COR-L47 (cell line): Measurements from ENCODE around the gene GPR31.
A peak's percentile ranks its signal among the peaks of the same experiment; 100 is the strongest.
"Not testable (repeated sequence)": the region's sequence is repeated elsewhere in the genome, so short reads cannot be mapped to it uniquely, and the experiment has no call there.

ENCODE experiments used
- DNase-seq: peaks from one replicate; lab custom pipeline; 2025; lab: John Stamatoyannopoulos, UW

The GPR31 gene

DNA sequence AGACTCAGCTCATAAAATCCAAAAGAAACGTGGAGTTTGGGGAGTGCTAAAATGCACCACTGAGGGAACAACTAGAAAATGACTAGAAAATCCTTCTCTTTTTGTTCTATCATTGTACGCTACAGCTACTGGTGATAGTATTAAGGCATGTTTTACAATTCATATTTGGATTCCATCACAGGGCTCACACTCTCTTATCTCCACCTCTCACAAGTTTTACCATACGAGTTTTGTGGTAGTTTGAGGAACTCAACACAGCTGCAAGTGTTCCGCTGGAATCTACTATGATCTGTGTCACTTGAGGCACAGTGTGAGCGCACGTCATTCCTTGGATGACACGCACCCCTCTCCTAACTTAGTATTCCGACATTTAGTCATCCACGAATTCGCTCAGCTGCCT lies 9.9 kb upstream of the GPR31 start:
- DNase-seq: not testable (repeated sequence)

DNA sequence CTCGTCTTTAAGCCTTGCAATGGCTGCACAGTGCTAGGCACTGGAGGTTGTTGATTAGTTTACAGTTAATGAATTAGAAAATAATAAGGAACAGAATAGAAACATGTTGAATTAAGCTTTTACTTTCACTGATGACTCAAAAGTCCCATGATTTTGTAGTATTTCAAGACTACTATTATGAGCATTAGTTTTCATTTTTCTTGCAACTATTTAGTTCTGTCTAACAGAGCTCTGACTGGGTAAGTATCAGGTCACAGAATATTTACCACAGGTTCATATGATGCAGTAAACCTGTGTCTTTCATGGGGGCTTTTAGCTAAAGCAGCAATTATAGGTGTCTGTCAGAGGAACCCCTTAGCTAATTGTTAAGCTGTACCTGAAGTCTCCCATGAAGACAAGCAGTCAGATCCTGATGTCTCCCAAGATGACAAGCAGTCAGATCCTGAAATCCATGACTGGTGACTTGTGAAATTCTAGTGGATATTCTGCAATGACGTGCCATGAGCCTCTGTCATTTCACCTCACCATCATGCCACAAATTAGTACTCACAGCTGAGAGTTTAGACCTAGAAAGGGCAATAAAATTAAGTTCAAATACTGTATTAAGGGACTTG lies 8.2 kb upstream of the GPR31 start:
- DNase-seq: no peak

DNA sequence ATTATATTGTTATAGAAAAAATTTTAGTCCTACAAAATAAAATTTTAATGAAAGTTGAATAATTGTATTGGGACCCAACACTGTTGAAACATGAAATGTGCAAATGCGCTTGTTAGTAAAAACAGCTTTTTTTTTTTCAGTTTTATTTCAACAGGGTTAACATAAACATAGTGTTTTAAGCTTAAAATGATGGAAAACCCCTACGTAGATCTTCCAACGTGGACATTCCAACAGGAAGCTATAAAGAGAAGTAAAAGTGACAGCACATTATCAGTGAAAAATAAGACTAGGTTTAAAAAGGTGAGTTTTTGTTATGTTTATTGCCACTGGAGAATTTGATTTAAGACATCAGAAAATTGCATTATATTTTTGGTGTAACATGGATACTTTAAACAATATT lies 6.5 kb upstream of the GPR31 start:
- DNase-seq: no peak

DNA sequence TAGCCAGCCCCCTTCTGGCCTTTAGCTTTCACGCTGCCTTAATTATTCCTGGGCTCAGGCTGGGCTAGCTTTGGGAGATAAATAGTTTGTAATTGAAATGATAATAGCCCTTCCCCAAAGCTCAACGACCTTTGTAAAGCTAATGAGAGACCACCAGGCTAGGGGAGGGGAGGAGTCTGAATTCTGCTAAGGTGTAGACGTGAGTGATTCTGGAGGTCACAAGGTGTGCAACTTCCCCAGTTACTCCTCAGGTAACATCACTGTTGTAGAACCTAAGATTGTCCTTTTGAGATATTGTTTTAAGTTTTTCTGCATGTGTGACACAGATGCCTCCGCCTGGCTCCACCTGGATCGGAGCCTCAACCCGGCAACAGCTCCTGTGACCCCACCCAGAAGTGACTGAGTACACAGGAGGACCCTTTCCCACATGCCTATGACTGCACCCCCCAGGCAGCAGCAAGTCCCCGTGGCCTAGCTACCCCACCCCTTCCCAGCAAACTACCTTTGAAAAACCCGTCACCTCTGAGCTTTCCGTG lies 5.8 kb upstream of the GPR31 start:
- DNase-seq: no peak

DNA sequence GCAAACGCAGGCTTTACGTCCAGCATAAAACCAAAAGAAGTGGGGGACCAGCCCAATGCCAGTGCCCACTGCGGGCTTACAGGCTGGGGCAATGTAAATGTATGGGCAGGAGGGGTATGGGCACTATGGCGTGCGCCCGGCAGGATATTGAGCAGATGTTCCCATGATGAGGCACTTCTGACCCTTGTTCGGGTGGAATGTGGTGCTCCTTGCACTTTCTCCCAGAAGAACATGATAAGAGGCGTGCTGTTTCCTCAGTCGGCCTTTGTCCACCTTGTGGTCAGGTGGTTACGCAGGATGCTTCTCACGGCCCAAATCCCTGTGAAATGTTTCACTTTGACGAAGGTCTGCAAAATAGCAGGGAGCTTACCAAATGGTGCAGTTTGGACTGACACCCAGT lies 4.8 kb upstream of the GPR31 start:
- no peak for DNase-seq

DNA sequence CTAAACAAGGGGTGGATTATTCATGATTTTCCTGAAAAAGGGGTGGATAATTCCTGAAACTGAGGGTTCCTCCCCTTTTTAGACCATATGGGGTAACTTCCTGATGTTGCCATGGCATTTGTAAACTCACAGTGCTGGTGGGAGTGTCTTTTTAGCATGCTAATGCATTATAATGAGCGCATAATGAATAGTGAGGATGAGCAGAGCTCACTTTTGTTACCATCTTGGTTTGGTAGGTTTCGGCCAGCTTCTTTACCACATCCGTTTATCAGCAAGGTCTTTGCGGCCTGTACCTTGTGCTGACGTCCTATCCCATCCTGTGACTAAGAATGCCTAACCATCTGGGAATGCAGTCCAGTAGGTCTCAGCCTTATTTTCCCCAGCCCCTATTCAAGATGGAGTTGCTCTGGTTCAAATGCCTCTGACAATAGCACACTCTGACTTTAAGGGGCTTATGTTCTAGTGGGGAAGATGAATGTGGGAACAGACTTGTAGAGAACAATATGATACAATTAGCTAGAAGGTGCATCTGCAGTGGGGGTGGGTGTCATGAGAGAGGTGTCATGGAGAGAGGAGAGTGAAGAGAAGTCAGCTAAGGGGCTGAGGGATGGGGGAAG lies 4.2 kb upstream of the GPR31 start:
- DNase-seq: no peak

DNA sequence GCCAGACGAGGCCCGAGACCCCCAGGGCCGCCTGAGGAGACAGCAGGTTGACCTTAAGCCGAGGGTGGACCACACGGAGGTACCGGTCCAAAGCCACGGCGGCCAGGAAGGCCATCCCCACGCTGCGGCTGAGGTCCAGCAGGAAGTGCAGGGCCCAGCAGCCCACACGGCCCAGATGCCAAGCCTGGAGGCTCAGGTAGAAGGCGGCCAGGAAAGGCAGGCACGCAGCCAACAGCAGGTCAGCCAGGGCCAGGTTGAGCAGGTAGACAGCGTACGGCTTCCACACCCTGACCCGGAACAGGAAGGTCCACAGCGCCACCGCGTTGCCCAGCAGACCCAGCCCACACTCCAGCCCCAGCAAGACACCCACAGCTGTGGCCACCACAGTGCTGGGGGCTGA lies 366 bp downstream of the GPR31 start:
- DNase-seq: no peak

DNA sequence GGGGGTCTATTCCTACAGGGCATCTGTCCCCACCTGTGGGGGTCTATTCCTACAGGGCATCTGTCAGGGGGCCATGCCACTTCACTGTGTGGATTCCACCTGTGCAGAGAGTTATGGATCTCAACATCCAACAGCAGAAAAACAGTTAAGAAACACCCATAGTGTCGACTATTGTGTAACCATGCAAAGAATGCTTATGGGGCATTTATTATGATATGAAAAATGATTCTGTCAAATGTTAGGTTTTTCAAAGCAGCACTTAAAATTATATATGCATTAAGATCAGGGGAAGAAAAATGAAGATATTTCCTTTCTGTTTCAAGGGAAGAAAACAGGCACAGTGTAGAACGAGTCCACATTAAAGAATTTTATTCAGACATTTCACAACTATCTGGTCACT lies 2.9 kb downstream of the GPR31 start:
- DNase-seq: no peak

DNA sequence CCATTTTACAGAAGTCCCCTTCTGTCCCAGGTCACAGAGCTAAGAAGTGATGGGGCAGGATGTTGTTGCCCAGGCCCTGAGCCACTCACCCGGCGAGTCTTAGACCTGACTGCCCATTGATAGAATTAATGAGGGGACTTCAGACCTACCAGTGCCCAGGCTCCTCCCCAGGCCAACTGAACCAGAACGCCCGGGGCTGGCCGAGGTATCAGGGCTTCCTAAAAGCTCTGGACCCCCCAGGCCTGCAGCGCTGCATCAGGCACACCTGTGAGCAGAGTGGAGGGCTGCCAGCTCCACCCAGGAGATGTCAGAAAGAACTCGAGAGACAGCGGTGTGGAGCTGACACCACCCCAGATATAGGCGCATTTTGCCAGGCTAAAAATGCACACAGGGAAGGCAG lies 3.5 kb downstream of the GPR31 start:
- no peak for DNase-seq

DNA sequence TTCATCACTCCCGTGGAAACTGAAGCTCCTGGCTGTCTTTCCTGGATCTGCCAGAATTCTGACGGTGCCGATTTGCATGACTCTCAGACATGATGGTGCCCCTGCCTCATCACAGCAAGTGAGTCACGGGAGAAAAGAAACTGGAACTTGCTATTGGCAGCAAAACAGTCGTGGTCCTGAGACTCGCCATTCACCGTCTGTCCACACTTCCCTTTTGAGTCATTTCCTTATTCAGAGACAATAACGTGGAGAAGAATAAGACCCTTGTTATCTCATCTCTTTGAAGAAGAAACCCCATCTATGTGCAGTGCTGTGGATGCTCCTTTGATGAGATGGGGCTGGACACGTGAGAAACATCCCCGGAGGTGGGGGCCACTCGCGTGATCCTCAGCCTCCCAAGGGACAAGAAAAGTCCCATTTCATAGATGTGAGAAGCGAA lies 4.2 kb downstream of the GPR31 start:
- DNase-seq: no peak

DNA sequence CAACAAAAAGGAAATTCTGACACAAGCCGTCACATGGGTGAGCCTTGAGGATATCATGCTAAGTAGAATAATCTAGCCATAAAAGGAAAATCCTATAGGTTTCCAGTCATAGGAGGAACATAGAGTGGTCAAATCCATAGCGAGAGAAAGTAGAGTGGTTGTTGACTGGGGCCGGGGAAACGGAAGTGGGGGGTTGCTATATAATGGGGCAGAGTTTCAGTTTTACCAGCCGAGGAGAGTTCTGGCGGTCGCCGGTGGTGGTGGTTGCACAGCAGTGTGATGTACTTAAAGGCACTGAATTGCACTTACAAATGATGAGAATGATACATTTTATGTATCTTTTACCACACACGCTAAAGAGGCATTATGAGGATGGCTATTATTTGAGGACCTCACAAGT lies 4.9 kb downstream of the GPR31 start:
- no peak for DNase-seq

DNA sequence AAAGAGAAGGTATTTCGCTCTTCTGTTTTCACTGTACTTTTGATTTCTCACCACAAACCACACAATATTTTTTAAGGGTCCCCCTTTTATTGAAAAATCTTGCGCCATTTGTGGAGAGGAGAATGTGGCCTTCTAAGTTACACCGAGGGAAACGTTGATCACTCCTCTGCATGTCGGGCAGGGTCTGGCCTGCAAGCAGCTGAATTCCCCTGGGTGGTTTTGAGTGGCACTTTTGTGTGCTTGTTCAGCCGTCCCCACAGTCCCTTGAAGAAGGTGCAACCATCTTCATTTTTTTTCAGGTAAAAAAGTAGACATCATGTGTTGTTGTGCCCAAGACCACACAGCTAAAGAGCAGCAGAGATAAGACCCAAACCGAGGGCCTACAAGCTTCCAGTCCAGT lies 6.1 kb downstream of the GPR31 start:
- DNase-seq: no peak

DNA sequence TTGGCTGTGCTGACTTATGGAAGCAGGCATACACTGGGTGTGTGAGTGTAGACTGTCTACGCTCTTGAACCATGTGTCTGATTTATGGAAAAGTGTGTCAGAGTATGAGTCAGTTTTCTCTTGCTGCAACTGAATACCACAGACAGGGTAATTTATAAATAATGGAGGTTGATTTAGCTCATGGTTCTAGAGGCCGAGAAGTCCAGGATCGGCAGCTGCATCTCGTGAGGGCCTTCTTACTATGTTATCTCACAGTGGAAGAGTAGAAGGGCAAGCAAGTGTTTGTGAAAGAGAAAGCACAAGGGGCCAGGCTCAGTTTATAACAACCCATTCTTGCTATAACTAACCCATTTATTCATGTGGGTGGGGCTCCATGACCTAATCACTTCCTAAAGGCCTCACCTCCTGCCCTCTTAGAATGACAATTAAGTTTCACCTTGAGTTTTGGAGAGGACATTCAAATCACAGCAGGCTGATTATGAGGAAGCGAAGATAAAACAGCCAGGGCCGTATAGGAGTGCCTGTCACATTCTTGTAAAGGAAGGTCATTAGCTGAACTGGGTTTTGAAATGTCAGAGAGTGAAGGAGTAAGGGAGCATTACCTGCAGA lies 6.7 kb downstream of the GPR31 start:
- DNase-seq: no peak

DNA sequence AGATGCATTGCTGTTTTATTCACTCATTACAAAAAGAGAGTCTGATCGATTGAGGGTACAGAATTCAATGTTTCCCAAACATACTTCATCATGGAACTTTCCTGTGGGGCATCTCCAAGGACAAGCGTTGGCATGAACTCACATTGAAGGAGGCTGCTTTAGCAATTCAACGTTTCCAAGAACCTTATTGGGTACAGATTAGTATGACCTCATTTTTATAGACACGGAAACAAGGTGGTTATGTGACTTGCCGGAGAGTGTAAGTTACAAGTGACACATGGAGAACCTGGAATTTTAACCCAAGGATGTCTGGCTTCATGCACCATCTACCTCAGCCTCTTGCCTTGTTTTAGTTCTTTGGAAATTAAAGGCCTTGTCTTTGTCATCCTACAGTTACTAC lies 8.8 kb downstream of the GPR31 start:
- DNase-seq: no peak

DNA sequence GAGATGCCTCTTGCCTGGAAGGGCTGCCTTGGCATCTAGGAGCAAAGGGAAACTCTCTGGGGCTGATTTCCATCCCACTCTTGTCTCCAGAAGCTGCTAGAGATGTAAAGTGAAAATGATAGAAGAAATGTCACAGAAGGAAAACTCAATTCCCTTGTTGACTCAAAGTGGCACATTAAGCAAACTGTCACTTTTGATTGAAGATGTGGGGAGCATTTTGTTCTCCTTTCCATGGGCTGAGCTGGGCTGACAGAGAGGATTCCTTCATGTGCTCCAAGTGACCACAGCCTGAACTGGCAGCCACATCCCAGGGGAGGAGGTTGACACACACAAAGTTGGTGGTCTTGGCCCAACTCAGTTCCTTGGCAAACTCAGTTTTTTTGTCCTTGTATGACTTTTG lies 9.8 kb downstream of the GPR31 start:
- no peak for DNase-seq

DNA sequence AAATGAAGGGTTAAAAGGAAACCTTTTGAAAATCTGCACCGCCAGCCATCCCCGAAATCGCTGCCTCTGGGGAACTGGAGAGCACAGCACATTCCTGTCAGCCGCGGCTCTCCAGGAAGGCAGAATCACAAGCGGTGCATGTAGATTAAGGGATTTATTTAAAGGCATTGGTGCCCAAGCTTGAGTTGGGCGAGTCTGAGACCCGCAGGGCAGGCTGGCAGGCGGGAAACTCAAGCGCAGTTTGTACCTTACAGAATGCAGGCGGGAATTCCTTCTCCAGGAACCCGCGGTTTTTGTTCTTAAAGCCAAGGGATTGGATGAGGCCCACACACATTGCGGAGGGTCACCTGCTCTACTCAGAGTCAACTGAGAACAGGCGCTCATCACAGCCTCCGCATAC lies 10.8 kb downstream of the GPR31 start:
- DNase-seq: no peak

DNA sequence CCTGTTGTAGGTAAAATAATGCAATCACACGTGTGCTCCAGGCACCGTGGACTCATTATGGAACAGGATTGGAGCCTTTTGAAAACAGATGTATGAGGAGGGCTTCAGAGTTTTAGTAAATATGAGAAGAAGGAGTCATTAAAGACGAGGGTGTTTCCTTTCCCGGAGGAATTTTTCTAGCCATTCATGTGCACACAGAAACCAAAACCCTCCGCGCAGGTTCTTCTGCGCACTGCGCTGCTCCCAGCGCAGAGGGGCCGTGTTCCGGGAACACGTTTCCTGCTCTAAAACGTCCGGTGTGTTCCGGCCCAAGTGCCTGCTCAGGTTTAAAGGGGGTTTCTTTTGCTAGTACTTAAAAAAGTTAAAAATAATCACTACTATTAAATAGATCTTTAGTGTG lies 11.6 kb downstream of the GPR31 start:
- DNase-seq: no peak

DNA sequence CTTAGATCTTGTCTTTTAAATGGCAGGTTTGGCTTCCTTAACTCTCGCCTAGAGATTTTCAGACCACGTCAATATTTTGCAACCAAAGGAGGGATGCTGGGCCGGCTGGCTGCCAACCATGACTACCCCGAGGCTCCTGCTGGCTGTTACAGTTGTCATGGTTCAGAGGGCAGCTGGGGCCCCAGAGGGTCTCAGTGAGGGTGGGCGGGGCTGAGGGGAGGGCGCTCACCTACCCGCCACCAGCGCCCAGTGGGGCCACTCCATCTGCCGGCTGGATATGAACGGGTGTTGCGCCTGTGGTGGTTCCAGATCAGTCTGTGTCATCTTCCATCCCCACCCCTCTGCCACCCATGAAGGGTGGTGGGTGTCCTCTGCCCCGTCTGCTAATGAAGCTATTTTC lies 12.3 kb downstream of the GPR31 start:
- no peak for DNase-seq

DNA sequence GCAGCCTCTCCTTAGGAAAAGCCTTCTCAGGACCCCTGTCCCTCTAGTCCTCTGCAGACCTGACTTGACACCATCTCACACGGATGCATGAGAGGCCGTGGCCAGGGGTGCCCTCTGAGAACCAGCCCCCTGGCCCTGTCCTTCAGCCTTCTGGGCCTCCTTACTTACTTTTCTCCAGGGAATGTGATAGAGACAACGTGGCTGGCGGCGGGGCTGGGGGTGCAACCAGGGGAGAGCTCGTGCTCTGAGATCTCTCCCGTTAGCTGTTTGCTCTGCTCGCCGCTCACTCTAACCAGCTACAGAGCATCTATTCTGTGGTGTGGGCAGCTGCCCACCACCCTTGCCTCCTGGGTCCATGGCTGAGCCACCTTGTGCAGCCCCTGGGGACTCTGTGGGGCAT lies 14.7 kb downstream of the GPR31 start:
- DNase-seq: no peak

DNA sequence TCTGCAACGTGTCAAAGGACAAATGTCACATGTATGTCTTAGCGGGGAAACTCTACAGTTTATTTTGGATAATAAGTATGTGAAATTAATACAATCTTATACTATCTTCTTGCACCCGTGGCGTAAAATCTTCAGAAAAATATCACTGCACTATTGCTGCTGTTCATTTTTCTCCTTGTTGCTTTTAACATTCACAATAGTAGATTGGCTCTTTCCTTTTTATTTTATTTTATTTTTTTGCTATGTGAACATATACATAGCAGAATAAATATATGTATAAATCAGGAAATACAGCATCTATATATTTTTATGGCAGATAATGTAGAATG lies 15.4 kb downstream of the GPR31 start:
- no peak for DNase-seq

DNA sequence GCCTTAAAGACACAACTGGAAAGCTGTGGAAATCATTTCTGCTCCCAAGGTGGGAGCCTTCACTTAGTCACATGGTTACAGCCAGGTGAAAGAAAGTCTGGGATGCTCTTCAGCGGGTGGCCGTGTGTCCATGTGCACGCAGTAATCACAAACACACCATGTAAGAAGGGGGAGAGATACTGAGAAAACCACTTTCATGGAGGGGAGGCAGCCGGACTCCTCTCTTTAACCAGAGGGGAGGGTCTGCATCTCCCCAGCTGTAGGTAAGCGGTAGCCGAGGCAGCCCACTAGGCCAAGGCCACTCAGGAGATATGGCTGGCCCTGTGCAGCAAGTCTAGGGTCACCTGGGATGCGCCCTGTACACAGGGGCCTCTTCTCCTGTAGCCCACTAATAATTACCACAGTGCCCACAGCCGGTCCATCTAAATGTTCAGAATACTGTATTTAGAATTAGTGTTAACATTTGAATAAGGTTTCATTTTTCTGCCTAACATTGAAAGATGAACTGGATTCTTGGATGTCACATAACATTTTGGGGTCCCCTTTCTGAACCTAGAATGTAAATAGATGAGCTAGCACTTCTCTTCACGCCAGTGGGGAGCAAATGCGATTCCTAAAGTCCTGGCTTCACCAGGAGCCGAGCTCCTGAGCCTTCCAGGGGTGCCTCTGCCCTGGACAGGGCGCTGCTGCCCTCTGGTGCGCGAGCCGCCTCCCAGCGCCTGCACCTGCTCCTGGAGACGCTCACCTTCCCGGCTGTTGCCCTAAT lies 15.9 kb downstream of the GPR31 start:
- DNase-seq: peak; percentile 15

DNA sequence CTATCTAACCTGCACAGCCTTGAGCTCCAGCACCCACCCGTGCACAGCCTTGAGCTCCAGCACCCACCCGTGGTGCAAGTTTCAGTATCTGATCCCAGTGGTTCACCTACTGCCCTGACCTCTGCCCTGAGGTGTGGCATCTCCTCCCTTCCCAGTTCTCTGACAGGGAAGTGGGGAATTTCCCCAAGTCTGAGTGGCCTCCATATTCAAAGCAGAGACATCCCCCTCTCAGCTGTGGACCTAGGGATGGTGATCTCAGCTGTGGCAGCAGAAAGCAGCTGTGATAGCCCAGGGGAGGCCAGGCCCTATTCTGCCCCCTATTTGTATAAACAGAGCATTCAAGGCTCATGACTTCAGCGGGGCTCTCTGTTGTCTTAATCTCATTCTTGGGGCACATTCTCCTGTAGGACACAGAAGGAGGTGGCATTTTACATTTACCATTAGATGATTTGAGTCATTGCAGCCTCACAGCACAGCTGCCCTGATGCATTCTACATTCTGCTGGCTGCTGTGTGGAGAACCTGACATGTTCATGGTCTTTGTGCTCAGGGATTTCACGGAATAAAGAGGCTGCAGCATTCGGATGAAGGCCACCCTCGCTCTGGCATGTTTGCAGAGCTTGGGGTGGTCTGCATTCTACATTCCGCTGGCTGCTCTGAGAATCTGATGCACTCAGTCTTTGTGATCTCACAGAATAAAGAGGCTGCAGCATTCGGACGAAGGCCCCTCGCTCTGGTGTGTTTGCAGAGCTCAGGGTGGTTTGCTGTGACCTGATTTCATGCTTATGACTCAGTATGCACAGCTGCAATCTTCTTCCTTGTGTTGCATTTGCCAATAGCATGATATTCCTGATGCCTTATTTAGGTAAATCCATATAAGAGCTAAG lies 16.9 kb downstream of the GPR31 start:
- DNase-seq: no peak
